ENCODE results near the gene TRIM67.
A peak's percentile ranks its signal among the peaks of the same experiment; 100 is the strongest.
"Not testable (repeated sequence)": the region's sequence is repeated elsewhere in the genome, so short reads cannot be mapped to it uniquely, and the experiment has no call there.

The TRIM67 gene

DNA sequence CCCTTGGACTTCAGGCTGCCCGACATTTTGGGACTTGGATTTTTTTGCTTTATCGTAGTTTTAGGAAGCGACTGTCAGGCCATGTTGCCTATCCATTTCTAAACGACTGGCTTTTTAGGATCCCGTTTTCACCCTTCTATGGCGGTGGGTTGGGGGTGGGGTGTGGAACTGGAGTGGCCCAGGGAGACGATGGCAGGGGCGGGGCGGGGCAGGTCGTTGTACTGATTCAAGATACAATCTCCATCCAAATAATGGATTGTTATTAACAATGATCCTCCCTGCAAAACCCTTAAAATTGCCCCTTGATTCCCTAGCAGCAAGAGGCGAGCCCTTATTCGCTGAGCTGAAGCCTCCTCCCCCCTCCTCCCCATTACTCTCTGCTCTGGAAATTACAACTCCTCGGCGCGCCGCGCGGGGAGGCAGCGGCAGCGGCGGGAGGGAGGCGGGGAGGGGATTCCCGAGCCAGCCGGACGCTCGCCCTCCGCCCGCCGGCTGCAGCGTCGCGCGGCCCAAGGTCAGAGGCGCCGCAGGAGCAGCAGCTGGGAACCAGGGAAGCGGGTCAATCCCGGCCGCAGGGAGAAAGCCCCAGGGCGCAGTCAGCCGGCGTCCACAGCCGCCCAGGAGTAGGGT lies at the start of gene TRIM67:
Gene TRIM67, plus strand, starts transcription at position 392 of the 630 bp plus-strand sequence. CDS start 912 bp downstream, outside the sequence.
- peak; percentile 70 for DNase-seq

DNA sequence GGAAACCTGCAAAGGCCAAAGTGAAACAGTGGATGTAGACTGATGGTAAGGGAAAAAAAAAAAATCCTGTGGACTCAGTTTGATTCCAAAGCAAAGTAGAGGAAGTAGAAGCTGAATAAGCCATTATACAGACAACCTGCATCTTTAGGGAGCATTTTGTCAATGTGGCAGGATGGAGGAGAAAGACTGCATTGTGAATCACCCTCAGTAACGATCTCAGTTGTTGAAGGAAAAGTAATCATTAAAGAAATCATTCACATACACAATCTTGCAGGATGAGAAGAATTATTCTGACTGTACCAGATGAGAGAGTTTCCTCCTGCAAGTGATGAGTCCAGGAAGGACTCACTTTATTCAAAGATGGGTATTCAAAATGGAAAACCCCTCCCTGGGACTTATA lies 45.1 kb upstream of the TRIM67 start:
- no peak for DNase-seq

DNA sequence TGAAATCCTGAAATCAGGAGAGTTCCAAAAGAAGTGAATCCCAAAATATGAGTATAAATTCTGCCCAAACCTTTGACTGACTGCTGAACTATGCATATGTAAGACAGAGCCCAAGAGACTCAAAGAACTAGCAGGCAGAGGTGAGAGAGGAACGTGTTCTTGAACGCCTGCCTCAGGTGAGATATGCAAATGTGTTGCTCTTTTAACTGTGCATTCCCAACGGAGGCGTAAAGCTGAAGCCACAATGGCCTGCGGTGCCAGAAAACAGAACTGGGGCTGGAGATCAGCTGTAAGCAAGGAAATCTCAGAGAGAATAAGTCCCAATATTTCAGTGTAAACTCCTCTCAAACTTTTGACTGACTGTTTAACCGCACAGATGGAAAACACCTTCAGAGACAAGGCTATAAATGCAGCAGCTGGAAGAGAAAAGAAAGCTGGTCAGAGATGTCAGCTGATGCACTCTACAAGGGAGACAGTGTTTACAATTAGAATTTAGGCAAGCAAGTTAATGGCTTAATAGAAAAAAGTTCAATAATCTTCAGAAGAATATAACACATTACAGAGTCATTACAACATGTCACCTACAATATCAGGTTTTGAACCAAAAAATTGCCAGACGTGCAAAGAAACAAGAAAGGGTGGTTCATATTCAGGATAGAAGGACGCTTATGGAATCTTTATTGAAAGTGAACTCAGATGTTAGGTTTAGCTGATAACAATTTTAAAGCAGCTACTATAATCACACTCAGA lies 43.0 kb upstream of the TRIM67 start:
- no peak for DNase-seq

DNA sequence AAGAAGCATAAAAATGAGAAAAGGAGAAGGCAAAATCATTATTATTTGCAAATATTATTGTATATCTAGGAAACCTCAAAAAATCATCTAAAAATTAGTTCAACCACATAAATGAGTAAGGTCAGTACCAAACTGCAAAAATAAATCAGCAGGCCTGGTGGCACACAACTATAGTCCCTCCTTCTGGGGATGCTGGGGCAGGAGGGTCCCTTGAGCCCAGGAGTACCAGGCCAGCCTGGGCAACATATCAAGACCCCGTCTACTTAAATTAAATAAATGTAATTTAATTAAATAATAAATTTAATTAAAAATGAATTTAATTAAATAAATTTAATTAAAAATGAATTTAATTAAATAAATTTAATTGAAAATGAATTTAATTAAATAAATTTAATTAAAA lies 40.3 kb upstream of the TRIM67 start:
- DNase-seq, result peak; percentile 26

DNA sequence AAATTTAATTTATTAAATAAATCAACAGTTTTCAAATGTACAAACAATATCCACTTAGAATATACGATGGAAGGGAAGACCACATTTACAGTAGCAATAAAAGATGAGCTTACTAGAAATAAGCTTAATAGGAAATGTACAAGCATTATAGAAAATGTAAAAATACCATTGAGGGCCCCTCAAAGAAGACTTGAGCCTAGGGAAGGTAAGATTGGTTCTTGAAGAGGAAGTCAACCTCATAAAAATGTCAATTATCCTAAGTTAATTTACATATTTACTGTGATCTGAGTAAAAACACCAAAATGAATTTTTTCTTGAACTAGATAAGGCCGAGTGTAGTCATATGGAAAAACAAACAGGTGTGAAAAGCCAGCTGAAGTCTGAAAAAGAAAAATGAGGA lies 39.7 kb upstream of the TRIM67 start:
- no peak for DNase-seq

DNA sequence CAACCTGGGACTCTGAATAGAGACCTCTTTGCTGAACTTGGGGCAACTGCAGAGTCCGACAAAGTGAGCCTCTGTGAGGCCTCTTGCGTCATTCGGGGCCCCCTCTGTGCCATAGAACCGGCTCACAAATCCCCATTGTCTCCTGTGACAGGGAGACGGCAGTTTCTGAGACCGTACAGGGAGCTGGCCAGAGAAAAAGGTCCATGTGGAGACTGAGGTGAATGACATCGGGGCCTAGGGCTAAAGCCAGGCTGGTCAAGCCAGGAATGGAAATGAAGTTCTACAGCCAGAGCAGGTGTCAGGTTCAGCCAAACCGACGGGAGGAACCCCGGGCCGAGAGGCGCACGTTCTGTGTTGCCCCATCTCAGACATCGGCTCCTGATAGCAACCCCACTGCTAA lies 37.1 kb upstream of the TRIM67 start:
- DNase-seq, result no peak

DNA sequence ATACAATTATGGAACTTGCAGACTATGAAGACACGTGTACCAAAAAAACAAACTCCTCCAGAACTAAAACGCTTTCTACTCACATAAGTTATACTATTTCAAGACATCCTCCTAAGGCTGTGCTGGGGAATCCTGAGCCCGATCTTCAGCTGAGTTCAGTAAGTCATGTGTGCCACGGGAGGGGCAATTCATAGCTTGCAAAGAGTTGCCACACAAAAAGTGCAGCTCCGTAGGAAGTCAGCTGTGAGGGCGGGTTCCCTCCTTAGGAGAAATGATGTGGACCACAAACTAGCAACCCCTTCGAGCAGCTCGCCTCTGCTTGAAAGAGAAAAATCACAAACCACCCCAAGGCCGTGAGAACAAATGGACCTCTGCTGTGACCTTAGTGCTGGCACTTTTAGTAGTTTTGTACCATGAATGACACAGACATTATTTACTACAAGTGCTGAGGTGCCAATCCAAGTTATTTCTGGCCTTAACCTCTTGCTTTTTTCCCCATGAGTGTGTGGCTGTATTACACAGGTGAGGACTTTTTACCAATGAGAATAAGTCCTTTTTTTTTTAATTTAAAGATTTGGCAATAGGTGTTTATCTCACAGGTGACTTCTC lies 35.8 kb upstream of the TRIM67 start:
- no peak for DNase-seq

DNA sequence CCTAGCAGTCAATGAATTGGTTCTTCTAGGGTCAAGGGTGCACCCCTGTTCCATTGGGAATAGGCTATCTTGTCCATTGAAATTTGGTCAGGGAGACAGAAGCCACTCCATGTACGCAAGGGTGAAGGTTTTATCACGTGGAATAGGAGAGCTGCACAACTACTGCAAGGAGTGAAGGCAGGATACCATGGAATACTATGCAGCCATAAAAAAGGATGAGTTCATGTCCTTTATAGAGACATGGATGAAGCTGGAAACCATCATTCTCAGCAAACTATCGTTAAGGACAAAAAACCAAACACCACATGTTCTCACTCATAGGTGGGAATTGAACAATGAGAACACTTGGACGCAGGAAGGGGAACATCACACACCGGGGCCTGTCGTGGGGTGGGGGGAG lies 34.8 kb upstream of the TRIM67 start:
- not testable (repeated sequence) for DNase-seq

DNA sequence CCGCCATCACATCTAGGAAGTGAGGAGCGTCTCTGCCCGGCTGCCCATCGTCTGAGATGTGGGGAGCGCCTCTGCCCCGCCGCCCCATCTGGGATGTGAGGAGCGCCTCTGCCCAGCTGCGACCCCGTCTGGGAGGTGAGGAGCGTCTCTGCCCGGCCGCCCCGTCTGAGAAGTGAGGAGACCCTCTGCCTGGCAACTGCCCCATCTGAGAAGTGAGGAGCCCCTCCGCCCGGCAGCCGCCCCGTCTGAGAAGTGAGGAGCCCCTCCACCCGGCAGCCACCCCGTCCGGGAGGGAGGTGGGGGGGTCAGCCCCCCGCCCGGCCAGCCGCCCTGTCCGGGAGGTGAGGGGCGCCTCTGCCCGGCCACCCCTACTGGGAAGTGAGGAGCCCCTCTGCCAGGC lies 33.4 kb upstream of the TRIM67 start:
- not testable (repeated sequence) for DNase-seq

DNA sequence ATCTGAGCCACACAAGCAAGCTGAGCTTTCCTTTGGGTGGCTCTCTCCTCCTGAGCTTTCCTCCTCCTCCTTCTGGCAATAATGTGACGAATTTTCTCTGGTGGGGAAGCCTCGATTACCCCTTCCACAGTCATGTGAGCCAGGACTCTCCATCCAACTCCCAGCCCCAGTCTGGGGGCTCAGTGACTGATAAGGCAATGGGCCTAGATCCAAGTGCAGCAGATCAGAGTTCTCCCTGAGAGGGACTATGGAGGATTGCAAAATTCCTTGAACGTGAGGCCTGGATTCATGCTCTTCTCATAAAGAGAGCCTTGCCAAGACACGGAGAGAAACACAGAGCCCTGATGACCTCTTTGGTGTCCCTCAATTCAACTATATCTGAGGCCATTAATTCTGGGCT lies 31.3 kb upstream of the TRIM67 start:
- no peak for DNase-seq

DNA sequence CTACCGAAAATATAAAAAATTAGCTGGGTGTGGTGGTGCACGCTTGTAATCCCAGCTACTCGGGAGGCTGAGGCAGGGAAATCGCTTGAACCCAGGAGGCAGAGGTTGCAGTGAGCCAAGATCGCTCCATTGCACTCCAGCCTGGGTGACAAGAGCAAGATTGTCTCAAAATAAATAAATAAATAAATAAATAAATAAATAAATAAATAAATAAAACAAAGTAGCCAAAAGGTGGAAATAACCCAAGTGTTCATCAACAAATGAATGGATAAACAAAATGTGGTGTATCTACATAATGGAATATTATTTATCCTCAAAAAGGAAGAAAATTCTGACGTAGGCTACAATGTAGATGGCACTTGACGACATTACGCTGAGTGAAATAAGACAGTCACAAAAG lies 29.3 kb upstream of the TRIM67 start:
- DNase-seq, result not testable (repeated sequence)

DNA sequence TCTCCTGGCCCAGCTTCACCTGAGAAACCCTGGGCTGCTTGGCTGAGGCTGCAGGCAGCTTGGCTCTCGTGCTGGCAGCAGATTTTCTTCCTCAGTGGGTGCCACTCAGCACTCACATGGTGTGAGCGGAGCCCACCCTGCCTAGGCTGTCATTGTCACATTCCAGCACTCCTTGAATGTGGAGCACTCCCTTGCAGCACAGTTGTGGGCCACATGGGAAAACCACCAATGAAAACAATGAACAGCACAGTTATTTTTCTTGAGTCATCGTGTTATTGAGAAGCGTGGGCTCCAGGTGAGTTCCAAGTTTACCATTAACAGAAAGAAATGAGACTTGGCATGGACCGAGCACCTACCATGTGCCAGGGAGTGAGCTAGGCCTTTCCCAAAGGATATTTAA lies 27.2 kb upstream of the TRIM67 start:
- no peak for DNase-seq

DNA sequence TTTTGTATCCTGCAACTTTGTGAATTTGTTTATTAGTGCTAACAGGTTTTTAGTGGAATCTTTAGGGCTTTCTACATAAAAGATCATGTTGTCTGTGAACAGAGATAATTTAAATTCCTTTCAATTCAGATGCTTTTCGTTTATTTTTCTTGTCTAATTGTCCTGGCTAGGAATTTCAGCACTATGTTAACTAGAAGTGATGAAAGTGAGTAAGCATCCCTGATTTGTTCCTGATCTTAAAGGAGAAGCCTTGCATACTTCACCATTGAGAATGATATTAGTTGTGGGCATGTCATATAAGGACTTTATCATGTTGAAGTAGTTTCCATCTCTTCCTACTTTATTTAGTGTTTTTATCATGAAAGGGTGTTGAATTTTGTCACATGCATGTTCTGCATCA lies 23.6 kb upstream of the TRIM67 start:
- DNase-seq, result no peak

DNA sequence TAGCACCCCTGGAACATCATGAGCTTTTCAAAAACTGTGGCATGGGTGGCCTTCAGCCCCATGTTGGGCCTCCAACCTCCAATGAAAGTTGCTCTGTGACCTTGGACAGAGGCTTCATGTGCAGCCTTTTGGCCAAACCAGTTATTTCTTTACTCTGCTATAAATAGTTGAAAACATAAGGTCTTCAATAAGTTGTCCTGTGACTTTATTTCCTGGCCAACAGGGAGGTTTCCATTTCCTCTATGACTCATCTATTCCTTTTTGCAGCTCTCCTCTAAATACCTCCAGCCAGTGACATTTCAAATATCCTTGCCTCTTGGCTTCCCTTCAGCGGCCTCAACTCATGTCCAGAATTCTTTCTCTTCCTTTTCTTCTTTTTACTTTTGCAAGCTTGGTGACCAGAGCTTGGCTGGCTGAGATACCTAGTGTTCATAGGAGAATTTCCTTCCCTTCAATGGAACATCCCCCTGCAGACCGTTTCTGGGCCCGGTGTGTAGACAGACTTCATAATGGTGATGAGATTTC lies 22.7 kb upstream of the TRIM67 start:
- no peak for DNase-seq

DNA sequence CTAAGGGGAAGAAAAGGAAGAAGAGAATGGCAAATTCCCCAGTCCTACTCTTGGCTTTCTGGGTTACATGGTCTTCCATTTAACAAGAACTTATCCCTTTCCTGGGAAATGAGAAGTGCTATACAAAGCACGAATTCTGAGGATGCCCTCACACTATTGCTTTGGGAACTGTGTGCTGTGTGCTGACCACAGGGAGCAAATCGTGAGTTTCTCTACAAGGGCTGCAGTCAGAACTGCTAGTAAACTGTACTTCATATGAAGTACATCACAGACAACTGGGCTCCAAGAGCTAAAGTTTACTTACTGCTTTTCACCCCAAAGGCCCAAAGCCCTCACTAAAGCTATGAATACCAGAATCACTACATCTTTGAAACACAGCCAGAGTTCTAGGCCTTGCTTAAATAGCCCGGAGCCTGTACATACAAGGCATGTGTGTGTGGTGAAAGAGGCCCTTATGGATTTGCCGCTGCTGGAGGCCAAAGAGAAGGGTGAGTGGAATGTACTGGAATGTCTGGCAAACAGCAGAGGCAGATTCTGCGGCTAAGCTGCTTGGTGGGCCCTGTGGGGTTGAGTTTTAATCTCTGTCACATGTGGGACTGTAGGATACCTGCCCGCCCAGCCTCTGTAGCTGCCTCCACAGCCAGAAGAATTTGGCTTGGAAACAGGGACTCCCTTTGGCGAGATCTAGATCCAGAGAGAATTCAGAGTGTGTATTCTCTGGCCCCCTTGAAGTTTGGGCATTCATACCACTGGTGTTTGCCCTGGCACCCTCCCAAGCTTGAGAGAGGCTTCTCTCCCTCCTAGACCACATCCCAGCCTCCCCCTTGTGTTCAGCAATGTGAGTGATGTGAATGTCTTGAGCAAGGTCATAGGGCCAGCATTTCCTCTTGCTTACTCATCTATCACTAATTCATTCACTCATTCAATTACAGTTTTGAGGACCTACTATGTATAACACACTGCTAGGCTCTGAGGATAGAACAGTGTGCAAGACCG lies 21.9 kb upstream of the TRIM67 start:
- DNase-seq, result no peak

DNA sequence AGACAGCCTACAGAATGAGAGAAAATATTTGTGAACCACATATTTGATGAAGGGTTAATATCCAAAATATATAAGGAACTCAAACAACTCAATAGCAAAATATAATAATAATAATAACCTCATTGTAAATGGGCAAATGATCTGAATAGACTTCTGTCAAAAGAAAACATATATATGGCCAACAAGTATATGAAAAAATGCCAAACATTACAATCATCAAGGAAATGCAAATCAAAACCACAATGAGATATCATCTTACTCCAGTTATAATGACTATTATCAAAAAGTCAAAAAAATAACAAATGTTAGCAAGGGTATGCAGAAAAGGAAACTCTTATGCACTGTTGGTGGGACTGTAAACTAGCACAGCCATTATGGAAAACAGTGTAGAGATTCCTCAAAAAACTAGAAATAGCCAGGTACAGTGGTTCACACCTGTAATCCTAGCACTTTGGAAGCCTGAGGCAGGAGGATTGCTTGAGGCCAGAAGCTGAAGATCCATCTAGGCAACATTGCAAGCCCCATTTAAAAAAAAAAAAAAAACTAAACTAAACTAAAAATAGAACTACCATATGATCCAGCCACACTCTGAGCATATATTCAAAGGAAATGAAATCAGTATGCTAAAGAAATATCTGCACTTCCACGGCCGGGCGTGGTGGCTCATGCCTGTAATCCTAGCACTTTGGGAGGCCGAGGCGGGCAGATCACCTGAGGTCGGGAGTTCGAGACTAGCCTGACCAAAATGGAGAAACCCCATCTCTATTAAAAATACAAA lies 17.3 kb upstream of the TRIM67 start:
- DNase-seq, result no peak

DNA sequence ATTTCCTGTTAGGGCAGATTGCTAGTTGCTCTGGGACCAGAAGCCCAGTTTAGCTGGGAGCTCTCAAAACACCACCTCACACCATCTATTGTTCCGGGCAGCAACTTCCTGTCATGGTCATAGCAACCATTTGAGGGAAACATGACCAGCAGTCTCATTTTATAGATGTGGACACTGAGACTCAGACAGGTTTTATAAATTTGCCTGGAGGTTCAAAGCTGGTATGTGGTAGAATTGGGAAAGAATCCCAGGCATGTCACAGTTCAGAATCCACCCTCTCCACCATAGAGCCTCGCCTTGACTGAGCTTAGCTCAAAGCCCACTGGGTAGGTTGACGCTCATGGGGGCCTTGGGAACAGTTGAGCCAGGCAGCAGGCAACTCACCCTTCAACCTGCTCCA lies 14.0 kb upstream of the TRIM67 start:
- no peak for DNase-seq

DNA sequence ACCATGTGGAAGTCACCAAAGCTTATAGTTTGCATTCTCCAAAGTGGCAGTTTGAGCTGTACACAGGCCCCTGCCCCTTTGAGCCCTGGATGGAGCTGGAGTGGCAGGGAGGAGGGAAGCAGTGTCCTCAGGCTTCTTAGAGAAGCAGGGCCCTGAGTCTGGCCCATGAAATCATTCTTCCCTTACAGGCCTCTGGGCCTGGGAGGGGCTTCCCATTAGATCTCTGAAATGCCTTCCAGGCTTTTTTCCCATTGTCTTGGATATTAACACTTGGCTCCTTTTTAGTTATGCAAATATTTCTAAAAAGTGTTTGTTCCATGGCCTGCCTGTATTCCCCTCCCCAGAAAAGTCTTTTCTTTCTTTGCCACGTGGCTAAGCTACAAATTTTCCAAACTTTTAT lies 10.0 kb upstream of the TRIM67 start:
- DNase-seq, result no peak

DNA sequence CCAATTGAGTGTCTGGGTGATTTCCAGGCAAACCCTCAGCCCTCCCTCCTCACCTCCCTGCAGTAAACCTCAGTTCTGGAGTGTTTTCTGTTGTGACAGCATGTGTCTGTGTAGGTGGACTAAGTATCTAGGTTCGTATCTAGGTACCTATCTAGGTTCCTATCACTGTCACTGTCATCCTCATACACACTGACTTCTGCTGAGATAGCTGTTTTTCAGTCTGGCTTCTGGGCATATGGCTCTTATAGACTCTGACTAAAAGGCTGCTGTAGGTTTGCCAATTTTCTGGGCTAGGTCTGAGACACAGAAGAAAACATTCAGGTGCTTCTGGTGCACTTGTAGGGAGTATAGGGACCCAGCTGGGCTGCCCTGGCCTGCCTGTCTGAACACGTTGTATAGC lies 8.1 kb upstream of the TRIM67 start:
- DNase-seq, result no peak

DNA sequence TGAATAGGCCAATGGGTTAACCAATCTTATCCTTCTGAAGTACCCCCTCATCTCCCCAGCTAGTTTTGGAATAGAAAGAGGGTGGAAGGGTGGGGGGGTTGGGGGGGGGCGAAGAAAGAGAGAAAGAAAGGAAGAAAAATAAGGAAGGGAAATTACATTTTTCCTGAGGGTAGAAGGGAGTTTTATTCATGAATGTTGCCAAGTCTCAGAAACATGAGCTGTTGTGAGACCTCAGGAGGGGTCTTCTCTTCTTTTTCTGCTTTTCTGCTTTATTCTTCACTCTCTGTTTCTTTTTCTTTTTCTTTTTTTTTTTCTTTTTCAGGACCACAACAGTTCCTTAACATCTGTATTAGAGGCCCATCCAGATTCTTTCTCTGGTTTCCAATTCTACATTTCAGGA lies 6.0 kb upstream of the TRIM67 start:
- no peak for DNase-seq

DNA sequence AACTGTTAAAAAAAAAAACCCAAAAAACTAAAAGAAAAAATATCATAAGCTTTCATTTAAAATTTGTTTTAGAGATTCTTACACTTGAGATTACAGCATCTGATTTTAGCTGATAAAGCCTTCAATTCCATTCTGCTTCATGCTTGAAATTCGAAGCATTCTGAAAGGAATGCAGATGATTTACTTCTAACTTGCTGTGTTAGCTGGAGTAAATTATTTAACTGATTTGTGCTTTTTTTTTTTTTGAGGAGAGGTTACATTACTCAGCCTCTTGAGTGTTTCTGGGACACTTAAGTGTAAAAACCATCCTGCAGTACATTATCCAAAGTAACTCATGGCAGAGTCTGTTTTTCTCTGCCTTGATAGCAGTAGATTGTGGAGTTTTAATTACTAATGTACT lies 4.5 kb upstream of the TRIM67 start:
- DNase-seq, result no peak

DNA sequence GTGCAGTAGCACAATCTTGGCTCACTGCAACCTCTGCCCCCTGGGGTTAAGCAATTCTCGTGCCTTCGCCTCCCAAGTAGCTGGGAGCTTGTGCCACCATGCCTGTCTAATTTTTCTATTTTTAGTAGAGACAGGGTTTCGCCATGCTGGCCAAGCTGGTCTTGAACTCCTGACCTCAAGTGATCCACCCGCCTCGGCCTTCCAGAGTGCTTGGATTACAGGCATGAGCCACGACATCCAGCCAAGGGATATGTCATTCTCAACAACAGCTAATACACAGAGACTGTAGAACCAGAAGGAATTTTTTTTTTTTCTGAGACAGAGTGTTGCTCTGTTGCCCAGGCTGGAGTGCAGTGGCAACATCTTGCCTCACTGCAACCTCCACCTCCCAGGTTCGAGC lies 3.7 kb upstream of the TRIM67 start:
- not testable (repeated sequence) for DNase-seq
